ENCODE data around the gene PCED1B.
A peak's percentile ranks its signal among the peaks of the same experiment; 100 is the strongest.

The PCED1B gene

DNA sequence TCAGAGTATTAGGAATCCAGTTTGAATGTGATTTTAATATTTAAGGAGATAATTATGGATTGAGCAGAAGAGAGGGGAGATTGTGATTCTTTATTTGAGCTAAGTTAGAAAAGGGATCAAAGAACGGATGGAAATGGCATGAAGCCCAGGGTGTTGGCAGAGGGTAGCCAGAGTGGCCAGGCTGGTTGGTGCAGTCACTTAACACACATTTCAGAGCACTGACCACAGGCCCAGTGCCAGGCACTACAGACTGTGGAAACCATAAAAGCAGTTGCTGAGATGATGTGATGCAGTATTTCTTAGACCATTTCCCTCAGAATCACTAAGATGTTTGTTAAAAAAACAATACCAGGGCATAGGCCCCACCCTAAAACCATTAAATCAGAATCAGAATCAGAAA is 168.0 kb downstream of the PCED1B start:
- Mint-ChIP-seq H3K4me3 (no peak overlapping the region), H3K27ac (no peak overlapping the region), H3K9me3 (peaks cover 22% of the 10 kb centered on the region), H3K36me3 (ENCODE audit: low read depth) (peaks cover 8% of the 10 kb centered on the region), H3K4me1 (peaks cover 18% of the 10 kb centered on the region), H3K27me3 (ENCODE audit: low read depth, poor library complexity) (peaks cover 7% of the 10 kb centered on the region)
- DNase-seq, result no peak
- TF ChIP-seq, protein P1, sequence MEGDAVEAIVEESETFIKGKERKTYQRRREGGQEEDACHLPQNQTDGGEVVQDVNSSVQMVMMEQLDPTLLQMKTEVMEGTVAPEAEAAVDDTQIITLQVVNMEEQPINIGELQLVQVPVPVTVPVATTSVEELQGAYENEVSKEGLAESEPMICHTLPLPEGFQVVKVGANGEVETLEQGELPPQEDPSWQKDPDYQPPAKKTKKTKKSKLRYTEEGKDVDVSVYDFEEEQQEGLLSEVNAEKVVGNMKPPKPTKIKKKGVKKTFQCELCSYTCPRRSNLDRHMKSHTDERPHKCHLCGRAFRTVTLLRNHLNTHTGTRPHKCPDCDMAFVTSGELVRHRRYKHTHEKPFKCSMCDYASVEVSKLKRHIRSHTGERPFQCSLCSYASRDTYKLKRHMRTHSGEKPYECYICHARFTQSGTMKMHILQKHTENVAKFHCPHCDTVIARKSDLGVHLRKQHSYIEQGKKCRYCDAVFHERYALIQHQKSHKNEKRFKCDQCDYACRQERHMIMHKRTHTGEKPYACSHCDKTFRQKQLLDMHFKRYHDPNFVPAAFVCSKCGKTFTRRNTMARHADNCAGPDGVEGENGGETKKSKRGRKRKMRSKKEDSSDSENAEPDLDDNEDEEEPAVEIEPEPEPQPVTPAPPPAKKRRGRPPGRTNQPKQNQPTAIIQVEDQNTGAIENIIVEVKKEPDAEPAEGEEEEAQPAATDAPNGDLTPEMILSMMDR (IDR thresholded peaks at IDR 0.05), result no peak

DNA sequence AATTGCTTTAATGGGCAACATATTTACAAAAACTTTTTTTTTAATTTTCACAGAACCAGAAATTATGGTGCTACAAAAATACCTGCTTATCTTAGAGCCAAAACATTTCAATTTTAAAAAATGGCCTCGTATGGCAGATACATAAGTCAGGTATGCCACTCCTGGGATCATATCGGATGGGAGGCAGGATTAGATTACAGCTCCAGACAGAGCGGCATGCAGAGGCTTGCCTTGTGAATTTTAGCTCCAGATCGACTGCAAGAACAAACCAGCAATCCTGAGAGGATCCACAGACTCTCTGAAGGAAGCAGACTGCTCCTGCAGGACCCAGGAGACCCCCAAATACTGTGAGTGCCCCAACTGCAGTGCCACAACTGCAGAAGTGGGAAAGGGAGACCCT is 169.7 kb downstream of the PCED1B start:
- no peak overlapping the region for H3K4me3 Mint-ChIP-seq
- DNase-seq, result no peak
- peaks cover 30% of the 10 kb centered on the region for H3K9me3 Mint-ChIP-seq
- H3K27me3 Mint-ChIP-seq (ENCODE audit: low read depth, poor library complexity), result peaks cover 7% of the 10 kb centered on the region
- H3K4me1 Mint-ChIP-seq, result peaks cover 18% of the 10 kb centered on the region
- TF ChIP-seq, protein P1 (IDR thresholded peaks at IDR 0.05), result no peak
- peaks cover 8% of the 10 kb centered on the region for H3K36me3 Mint-ChIP-seq (ENCODE audit: low read depth)
- peak overlapping the region; percentile 39 for H3K27ac Mint-ChIP-seq

DNA sequence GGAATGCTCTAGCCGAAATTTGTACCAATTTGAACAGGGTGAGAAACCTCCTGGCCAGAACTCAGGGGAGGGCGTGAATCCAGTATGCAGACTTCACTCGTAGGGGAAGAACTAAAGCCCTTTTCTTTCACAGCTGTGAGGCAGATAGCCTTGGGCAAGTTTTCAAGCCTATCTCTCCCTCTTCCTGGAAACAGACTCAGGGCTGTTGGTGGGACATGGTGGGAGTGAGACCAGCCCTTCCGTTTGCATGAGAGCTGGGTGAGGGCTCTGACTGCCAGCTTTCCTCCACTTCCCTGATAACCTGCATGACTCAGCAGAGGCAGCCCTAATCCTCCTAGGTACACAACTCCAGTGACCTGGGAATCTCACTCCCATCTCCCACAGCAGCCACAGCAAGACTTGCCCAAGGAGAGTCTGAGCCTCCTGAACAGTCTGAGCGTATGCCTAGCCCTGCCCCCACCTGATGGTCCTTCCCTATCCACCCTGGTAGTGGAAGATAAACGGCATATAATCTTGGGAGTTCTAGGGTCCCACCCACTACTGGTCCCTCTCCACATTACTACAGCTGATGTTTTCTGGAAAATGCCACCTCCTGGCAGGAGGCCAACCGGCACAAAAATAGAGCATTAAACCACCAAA is 170.4 kb downstream of the PCED1B start:
- TF ChIP-seq, protein P1 (IDR thresholded peaks at IDR 0.05), result no peak
- peak overlapping the region; percentile 39 for H3K27ac Mint-ChIP-seq
- H3K9me3 Mint-ChIP-seq, result peaks cover 30% of the 10 kb centered on the region
- DNase-seq, result no peak
- peaks cover 7% of the 10 kb centered on the region for H3K27me3 Mint-ChIP-seq (ENCODE audit: low read depth, poor library complexity)
- no peak overlapping the region for H3K4me3 Mint-ChIP-seq
- H3K4me1 Mint-ChIP-seq, result peaks cover 15% of the 10 kb centered on the region
- peaks cover 8% of the 10 kb centered on the region for H3K36me3 Mint-ChIP-seq (ENCODE audit: low read depth)

DNA sequence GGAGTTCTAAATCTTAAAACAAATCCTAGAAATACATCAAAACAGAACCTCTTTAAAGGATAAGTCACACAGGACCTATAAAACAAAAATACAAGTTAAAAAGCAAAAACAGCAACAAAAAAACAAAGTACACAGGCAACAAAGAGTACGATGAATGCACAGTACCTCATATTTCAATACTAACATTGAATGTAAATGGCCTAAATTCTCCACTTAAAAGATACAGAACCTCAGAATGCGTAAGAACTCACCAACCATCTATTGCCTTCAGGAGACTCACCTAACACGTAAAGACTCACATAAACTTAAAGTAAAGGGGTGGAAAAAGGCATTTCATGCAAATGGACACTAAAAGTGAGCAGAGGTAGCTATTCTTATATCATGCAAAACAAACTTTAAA is 172.5 kb downstream of the PCED1B start:
- no peak for DNase-seq
- Mint-ChIP-seq H3K36me3 (ENCODE audit: low read depth) (peaks cover 8% of the 10 kb centered on the region), H3K27me3 (ENCODE audit: low read depth, poor library complexity) (peaks cover 7% of the 10 kb centered on the region), H3K27ac (no peak overlapping the region), H3K9me3 (peaks cover 36% of the 10 kb centered on the region), H3K4me1 (peaks cover 11% of the 10 kb centered on the region), H3K4me3 (no peak overlapping the region)
- TF ChIP-seq, protein P1 (IDR thresholded peaks at IDR 0.05), result no peak

DNA sequence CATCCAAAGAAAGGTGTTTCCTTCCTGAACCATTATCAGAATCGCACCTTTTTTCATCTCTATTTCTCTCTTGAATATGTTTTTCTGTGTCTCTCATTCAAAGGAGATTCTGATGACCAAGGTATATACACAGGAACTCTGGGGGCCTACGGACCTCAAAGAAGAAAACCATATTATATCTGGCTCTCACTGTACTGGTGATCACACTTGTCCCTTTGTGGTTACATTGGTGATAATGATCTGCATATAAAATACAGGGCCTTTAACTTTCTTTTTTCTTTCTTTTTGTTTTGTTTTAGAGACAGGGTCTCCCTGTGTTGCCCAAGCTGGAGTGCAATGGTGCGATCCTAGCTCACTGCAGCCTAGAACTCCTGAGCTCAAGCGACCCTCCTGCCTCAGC is 185.5 kb downstream of the PCED1B start:
- no peak for DNase-seq
- no peaks in the 10 kb centered on the region for H3K4me1 Mint-ChIP-seq

More for the DNA sequence above, 185.5 kb downstream of the PCED1B start:
- Mint-ChIP-seq H3K27me3 (ENCODE audit: low read depth, poor library complexity) (no peaks in the 10 kb centered on the region), H3K4me3 (no peak overlapping the region), H3K9me3 (peaks cover 12% of the 10 kb centered on the region), H3K36me3 (ENCODE audit: low read depth) (no peaks in the 10 kb centered on the region), H3K27ac (no peak overlapping the region)
- TF ChIP-seq, protein P1 (IDR thresholded peaks at IDR 0.05), result no peak

Data from nephron progenitor cell (in vitro differentiated cells).